HG03045 (cell line): ENCODE measurements around the gene KY.

Source experiments
- ATAC-seq: cut with Tn5 transposase; IDR thresholded peaks from one replicate; pipeline ENCODE4 v1.9.1; 2021; ENCODE audit warnings: mild to moderate bottlenecking, moderate library complexity; ENCODE audit not compliant: unreplicated experiment

KY gene

DNA sequence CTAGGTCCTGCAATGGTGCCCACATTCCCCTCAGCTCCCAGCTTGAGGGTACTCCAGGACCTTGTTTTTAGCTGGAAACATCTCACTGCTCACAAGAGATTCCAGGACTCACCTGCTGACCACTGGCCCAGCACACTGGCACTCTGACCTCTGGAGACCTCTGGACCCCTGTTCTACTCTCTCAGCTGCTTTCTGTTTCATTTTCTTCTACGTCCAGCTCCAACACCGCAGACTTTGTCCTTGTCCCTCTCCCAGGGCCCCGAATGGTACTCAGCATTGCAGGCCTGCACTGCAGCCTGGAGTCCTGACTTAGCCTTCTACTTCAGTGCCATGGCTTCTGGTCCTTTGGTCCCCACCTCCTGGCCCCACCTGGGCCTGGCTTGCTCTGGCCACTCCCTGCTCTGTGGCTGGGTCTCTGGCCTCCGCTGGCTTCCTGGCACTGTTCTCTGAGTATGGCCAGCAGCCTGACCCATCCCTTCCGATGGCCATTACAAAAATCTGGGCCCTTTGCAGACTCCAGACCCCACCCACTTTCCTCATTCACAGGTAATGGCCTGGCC is 27.9 kb downstream of the KY start:
- ATAC-seq, result no peak

DNA sequence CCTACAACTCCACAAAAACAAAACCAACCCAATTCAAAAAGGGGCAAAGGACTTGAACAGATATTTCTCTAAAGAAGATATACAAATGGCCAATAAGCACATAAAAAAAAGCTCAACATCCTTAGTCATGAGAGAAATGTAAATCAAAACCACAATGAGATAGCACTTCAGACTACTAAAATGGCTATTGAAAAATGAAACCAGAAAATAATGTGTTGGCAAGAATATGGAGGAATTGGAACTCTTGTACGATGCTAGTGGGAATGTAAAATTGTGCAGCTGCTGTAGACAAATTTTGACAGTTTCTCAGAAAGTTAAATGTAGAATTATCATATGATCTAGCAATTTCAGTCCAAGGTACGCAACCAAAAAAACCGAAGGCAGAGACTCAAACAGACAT is 29.0 kb downstream of the KY start:
- no peak for ATAC-seq

DNA sequence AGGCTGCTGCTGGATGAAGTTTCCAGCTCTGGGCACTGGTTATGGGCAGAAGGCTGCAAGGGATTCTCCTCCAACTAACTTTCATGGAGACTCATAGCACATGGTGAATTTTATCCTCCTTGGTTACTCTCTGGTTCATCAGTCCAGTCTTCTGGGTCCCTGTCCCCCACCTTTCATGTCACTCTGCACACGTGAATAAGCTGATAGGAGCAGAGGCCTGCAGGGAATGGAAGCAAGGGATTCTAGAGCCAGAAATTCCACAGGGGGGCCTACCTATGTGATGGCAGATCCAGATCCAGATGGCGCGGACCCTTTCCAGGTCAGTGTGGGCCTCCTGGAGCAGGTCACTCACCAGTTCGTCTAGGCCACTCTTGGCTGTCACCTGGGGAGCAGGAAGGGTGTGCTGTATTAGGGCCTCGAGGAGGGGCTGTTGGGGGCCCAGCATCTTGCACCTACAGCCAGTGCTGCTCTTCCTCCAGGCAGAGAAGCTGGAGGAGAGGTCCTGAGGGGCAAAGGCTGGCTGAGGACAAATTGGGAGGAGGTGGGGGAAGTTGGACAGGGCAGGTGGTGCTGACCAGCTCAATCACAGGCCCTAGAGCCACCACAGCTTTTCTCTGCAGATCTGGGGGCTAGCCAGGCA is 30.2 kb downstream of the KY start:
- ATAC-seq, result no peak

GRCh38 chr3:134619884-134620445 is 30.9 kb downstream of the KY start:
- ATAC-seq, result no peak

DNA sequence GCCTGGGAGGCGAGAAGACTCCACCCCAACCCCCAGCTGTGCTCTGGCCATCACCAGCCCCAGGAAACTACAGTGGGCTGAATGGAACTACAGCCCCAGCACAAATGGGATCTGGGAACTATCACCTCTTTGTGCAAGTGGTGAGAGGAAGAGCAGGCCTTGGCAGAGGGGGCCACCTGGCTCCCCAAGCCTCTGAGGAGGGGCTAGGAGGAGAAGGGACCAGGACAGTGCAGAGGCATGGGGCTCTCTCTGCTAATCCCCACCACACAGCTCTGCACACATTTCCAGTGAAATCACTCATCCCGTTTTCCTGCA is 31.6 kb downstream of the KY start:
- ATAC-seq, result no peak

- no peak for ATAC-seq
Measured at GRCh38 chr3:134618478-134619300, 32.1 kb downstream of the KY start.

DNA sequence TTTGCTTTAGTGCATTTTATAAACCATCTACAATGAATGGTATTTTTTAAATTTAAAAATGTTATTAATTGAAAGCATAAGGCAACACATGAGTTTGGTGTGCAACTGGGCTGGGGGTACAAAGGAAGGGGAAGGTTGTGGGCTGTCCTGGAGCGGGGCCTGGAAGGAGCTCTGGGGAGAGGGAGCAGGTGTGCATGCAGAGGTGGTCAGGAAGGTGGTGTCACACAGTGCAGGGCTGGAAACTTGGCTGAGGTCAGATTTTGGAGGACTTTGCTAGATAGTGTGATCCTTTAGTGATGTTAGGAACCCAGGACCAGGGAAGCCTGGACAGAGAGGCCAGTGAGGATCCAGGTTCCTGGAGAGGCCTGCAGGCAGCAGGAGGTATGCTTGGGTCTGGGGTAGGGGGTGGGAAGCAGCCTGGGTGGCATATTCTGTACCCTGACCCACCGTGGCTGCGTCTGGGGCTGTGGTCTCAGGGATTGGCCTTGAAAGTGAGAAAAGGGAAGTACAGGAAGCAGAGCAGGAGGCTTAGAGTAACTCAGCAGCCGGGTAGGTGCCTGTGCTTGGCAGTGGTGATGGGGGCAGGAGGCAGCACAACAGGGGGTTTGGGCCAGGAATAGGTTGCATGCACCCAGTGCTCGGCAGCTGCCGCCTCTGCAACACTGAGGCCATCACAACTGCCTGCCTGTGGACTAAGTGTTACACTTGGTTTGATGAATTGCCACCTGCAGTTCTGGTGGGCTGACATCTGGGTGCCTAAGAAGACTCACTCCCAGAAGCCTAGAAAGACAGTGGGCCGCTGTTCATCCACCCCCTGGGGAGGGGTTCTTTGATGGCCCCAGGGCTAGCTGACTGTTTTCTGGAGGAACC is 33.0 kb downstream of the KY start:
- no peak for ATAC-seq

DNA sequence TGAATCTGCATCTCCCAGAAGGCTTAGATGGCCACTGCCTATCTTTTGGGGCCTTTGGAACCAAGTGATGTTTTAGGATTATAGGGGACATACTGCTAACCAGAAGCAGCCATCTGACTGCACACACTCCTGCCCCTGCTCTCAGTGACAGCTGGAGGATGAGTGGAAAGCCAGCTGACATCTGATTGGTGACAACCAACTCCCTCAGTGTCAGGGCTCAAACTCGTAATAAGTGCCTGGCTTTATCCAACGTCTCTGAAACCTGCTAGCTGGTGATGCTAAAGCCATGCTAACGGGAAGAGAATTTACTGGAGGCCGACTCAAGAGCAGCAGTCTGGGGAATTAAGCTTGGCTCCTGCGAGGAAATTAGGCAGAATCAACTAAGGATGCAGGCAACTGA is 35.1 kb downstream of the KY start:
- ATAC-seq, result no peak

GRCh38 chr3:134614955-134615354 is 35.9 kb downstream of the KY start:
- no peak for ATAC-seq

DNA sequence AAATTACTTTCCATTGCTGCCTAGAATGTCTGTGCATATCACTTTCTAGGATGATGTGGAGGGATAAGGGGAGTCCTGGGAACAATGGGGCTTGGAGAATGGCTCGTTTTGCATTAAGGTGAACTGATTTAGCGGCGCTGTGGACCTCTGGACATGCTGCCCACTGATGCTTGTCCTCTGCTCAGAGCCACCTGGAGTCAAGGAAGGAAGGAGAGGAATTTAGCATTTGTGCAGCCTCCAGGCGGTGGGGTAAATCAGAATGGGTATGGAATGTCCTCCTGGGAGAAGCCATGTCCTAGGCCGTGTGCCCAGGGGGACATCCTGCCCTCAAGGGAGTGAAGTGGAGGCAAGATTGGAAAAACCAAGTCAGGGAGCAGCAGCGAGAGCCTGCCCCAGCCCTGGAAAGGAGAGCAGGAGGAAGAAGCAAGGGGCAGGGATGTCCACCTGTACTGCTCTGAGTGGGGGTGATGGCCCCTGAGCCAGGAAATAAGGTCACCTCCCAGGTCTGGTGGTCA is 37.8 kb downstream of the KY start:
- ATAC-seq, result no peak

DNA sequence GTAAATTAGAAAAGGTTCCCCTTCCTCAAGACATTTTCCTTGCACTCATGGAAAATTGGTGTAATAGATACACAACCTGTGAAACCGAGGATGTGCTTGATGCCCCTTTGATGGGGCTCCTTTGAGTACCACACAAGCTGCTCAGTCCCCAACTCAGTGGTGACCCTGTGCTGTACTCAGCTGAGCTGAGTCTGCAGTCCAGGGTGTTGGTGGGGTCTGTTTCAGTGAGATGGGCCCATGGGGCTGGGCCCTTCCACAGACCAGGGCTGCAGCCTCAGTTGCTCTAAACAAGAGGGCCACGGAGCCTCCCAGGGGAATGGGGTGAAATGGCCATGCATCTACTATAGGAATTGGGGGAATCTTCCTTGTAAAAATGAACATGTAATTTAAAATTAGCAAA is 39.3 kb downstream of the KY start:
- ATAC-seq, result no peak

DNA sequence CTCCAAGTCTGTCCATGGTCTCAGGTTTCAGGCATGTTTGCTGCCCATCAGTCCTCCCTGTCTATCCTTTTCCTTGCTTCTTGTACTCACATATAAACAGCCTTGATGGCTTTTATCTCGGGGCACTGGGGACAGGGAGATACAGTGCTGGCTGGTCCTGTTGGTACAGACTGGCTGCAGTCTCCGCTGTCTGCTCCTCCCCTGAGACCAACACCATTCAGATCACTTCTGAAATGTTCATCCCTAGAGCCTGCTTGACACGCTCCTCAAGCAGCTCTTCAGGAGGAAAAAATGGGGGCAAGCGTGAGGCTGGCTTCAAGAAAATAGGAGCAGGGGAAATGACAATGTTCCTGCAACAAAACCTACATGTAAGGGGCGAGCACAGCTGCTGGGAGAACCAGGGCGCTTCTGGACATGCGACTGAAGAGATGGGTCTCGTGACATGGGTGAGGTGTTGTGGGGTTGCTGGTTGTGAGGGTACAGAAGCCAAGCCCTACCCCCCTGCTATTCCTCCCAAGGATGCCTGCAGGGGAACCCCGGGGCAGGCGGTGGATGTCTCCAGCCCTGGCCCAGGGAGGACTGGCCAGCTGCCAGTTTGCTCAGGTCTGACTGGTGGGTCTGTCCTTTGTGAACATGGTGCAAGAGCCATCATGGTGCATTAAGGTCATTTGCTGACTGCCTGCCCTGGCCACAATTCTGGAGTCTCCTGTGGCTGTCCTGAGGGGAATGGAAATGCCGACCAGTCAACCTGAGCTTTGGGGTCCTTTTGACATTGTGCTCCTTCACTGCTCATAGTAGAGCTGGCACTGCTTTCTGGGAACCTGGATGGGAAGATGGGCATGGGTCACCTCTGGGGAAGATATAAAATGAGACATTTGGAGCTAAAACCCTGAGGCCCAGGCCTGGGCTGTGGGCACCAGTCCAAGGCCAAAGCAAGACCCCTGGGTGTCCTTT is 40.1 kb downstream of the KY start:
- ATAC-seq, result no peak

GRCh38 chr3:134609821-134610431 is 40.9 kb downstream of the KY start:
- no peak for ATAC-seq

GRCh38 chr3:134608771-134609435 is 41.9 kb downstream of the KY start:
- ATAC-seq, result no peak

DNA sequence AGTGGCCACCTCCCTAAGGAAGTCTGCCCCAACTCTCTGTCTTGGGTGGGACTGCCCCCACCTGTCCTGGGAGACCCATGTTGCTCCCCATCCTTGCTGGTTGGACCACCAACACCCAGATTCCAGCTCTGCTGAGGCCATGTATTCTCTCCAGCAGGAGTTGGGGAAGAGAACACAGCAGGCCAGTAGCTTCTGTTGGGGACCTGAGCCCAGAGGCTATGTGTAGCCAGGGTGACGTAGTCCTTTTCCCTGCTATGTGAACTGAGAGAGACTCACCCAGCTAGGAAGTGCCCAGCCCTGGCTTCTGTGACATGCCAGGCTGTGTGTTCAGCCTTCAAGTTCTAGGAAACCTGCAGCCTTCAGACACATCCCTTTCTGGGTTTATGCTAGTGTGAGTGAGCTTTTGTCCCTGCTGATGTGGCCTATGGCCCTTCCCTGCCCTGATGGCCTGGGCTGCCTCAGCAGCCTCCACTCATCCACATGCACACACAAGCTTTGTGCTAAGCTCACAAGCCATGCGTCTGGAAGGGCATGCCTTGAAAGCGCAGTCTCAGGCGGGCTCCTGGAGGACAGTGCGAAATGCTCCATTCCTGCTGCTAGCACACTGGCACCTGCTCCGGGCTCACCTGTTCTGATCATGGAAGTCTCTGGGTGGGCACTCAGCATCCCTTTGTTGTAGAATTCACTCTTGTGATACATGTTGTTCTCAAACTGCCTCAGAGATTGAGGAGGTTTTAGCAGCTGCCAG is 42.6 kb downstream of the KY start:
- ATAC-seq, result no peak

DNA sequence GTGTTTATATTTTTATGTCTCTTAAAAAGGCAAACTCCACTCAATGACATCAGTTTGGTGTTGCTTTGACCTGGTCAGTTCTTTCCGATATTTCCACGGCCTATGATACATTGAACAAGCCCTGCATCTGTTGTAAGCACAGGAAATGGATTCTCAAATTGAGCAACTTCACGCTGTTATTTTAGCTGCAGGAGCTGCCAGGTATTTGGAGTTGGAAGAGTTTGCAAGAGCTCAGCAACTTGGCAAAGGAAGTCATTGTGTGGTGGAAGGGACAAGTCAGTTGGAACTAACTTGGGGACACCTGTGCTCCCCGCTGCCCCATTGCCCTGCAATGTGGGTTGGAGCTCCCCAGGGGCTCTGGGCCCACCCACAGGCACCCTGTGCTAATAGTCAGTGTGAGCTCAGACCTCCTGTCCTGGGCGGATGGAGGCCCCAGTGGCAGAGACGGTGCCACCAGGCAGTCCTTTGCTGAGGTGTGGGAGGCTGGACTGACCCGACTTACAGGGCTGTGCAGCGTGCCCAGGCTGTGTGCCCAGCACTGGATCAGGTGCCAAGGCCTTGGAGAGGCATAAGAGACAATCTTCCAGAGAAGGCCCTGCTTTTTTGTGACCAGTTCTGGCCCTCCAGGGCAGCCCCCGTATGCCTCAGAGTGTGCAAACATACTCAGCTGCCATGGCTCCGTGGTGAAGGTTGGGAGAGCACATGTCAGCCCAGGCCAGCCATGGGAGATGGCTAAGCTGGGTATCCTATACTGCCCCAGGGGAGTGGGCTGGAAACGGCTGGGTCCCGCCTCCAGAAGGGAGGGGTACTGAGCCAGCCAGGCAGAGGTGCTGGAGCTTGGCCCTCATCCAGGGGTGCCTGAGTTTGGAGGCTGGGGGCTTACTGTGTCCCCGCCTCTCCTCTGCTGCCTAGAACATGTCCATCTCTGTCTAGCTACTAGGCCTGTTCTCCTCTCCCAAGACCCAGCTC is 43.5 kb downstream of the KY start:
- ATAC-seq, result no peak
